Effector memory CD8-positive, alpha-beta T cell (primary cell): ENCODE measurements around the gene NPIPA1.
"Not testable (repeated sequence)": the region's sequence is repeated elsewhere in the genome, so short reads cannot be mapped to it uniquely, and the experiment has no call there.

ENCODE experiments used
- ATAC-seq: fragments of 150-1000 bp; cut with Tn5 transposase; replicated peaks from 2 replicates; pipeline ENCODE4 v1.10.0; 2021; ENCODE audit warnings: mild to moderate bottlenecking, moderate library complexity
- DNase-seq, 3 experiments: peaks; one replicate each; pipeline ENCODE4 v3.0.0; 2021
- H3K27ac Mint-ChIP-seq, 2 donors: one replicate each; pipeline ENCODE4 v1.8.0; 2022; ENCODE audit warnings: mild to moderate bottlenecking in 2 of 2, mixed read lengths in 2 of 2, moderate library complexity in 2 of 2
- H3K27me3 Mint-ChIP-seq, 2 donors: one replicate each; pipeline ENCODE4 v1.8.0; 2022; ENCODE audit warnings: mixed read lengths in 2 of 2
- H3K36me3 Mint-ChIP-seq: one replicate; pipeline ENCODE4 v1.8.0; 2022; ENCODE audit warnings: mild to moderate bottlenecking, moderate library complexity, mixed read lengths; ENCODE audit not compliant: insufficient read depth
- H3K4me1 Mint-ChIP-seq, 2 donors: one replicate each; pipeline ENCODE4 v1.8.0; 2022; ENCODE audit warnings: low read depth in 2 of 2, mixed read lengths in 2 of 2
- H3K4me3 Mint-ChIP-seq, 2 donors: one replicate each; pipeline ENCODE4 v1.8.0; 2022; ENCODE audit warnings: mild to moderate bottlenecking in 2 of 2, mixed read lengths in 2 of 2, moderate library complexity in 2 of 2
- H3K9me3 Mint-ChIP-seq, 2 donors: one replicate each; pipeline ENCODE4 v1.8.0; 2022; ENCODE audit warnings: mixed read lengths in 2 of 2
- total RNA-seq, 9 experiments: gene quantifications; one replicate each; lab custom pipeline; 2026; lab: John Stamatoyannopoulos, UW

NPIPA1 gene
- 3.4 to 9.8 (median 6.6) reads per million in 9 experiments for total RNA-seq

DNA sequence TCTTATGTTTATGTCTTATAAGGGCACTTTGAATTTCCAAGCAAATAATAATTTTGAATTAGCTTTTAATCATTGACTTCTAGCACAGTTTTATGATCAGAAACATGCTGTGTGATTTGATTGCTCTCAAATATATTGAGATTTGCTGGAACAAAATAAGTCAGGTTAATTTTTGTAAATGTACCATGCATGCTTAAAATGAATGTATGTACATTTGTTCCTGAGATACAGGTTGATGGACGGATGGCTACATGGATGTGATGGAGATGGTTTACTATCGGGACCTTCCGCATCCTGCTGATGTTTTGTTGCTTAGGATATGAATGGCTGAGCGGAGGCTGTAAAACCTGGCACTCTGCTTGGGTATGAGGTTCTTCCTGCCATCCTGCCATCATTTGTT is at the start of gene NPIPA1:
TSS of gene NPIPA1 (plus strand) at position 301 of the 400 bp plus-strand sequence. CDS start at position 301, 0 bp downstream.
- not testable (repeated sequence) for ATAC-seq, H3K27me3 Mint-ChIP-seq, H3K4me1 Mint-ChIP-seq

GRCh38 chr16:14892111-14892510 is 45.1 kb upstream of the NPIPA1 start:
- DNase-seq, ATAC-seq, H3K27me3 Mint-ChIP-seq, H3K27ac Mint-ChIP-seq, H3K4me1 Mint-ChIP-seq, H3K4me3 Mint-ChIP-seq, H3K36me3 Mint-ChIP-seq, H3K9me3 Mint-ChIP-seq: not testable (repeated sequence)

More for the DNA sequence above, at the start of gene NPIPA1:
- not testable (repeated sequence) for DNase-seq, H3K9me3 Mint-ChIP-seq, H3K36me3 Mint-ChIP-seq, H3K27ac Mint-ChIP-seq, H3K4me3 Mint-ChIP-seq

DNA sequence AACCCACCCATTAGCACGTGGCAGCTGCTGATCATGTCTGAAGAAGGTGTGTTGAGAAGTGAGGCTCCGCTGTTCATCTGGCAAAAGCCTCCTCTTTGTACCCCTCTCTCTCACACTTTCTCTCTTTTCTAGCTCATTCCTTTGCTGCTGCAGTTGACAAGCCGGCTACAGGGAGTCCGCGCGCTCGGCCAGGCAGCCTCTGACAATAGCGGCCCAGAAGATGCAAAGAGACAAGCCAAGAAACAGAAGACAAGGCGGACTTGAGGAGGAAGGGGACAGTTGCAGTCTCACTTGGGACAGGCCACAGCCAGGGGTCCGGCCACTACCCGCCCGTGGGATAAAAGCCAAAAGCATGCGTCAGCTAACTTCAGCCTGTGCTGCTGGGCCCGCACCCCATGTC is 41.9 kb upstream of the NPIPA1 start:
- H3K36me3 Mint-ChIP-seq, ATAC-seq, H3K27ac Mint-ChIP-seq, H3K4me3 Mint-ChIP-seq, H3K27me3 Mint-ChIP-seq, DNase-seq, H3K9me3 Mint-ChIP-seq, H3K4me1 Mint-ChIP-seq: not testable (repeated sequence)

DNA sequence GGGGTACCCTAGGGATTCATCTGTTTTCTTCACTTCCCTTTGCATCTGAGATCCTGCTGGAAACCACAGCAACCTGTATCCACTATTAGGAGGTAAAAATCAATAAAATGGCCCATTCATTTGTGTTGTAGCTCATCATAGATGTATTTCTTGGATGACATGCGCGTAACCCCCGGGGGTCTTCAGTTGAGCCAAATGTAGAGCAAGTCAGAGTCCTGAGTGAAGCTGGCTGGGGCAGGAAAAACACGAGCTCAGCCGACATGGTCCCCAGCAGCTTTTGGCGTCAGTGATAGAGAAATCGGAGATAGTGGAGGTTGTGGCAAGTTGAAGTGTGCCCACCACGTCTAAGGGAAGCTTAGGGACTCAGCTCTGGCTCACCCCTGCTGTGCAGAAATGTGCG is 41.2 kb upstream of the NPIPA1 start:
- not testable (repeated sequence) for H3K4me3 Mint-ChIP-seq

GRCh38 chr16:14897006-14897664 is 40.1 kb upstream of the NPIPA1 start:
- H3K4me3 Mint-ChIP-seq, H3K4me1 Mint-ChIP-seq, H3K27me3 Mint-ChIP-seq, H3K36me3 Mint-ChIP-seq, H3K9me3 Mint-ChIP-seq, H3K27ac Mint-ChIP-seq, DNase-seq: not testable (repeated sequence)
- ATAC-seq = peak; percentile 61

More for the DNA sequence above, 41.2 kb upstream of the NPIPA1 start:
- not testable (repeated sequence) for DNase-seq, H3K36me3 Mint-ChIP-seq, H3K9me3 Mint-ChIP-seq, H3K27me3 Mint-ChIP-seq, ATAC-seq, H3K4me1 Mint-ChIP-seq, H3K27ac Mint-ChIP-seq

DNA sequence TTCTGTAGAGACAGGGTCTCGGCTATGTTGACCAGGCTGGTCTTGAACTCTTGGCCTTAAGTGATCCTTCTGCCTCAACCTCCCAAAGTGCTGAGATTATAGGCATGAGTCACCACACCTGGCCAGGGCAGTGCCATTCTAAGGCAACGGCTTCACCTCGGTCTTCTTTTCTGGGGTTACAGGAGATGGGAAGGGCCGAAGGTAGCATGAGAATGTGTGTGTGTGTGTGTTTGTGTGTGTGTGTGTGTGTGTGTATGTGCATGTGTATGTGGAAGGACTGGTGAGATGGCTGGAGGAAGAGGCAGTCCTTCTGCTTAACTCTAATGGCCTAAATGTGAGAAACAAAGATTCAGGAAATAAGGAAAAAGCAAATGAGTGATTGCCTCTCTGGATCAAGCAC is 39.1 kb upstream of the NPIPA1 start:
- H3K27me3 Mint-ChIP-seq, H3K36me3 Mint-ChIP-seq, ATAC-seq, H3K4me1 Mint-ChIP-seq, H3K9me3 Mint-ChIP-seq, DNase-seq, H3K4me3 Mint-ChIP-seq: not testable (repeated sequence)
- H3K27ac Mint-ChIP-seq = peak overlapping the region in 1 of 2 donors; percentile 54

DNA sequence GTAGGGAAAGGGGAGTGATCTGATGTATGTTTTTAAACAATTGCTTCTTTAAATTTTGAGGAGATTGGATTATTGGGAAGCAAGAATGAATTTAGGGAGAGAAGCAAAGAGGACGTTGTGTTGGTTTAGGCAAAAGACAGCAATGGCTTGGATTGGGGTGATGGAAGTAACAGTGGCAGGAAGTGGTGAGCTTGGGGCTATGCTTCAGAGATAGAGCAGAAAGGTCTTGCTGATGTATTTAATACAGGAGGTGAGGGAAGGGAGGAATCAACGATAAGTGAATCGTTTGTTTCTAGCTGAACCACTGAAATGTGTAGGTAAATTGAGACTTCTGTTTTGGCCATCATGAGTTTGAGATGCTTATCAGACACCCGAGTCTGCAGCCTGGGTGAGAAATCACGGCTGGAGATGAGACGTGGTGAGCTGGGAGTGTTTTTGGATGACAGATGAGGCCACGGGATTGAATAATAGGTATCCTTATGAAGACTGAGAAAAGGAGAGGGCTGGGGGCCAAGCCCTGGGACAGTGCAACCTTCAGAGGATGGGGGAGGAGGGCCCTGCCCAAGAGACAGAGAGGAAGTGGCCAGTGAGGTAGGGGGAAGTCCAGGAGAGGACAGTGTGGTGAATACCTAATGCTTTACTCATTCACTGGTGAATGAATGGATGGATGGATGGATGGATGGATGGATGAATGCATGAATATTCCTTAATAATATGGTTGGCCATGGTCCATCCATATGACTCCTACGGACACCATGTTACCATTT is 33.9 kb upstream of the NPIPA1 start:
- not testable (repeated sequence) for H3K36me3 Mint-ChIP-seq, DNase-seq, H3K27me3 Mint-ChIP-seq, H3K27ac Mint-ChIP-seq, H3K4me1 Mint-ChIP-seq, H3K9me3 Mint-ChIP-seq
- peak overlapping the region in 1 of 2 donors; percentile 51 for H3K4me3 Mint-ChIP-seq
- peak; percentile 73 for ATAC-seq

GRCh38 chr16:14909744-14910143 is 27.5 kb upstream of the NPIPA1 start:
- not testable (repeated sequence) for H3K4me3 Mint-ChIP-seq, H3K27me3 Mint-ChIP-seq, ATAC-seq

GRCh38 chr16:14910833-14911629 is 26.2 kb upstream of the NPIPA1 start:
- H3K4me3 Mint-ChIP-seq, H3K27me3 Mint-ChIP-seq, DNase-seq, H3K4me1 Mint-ChIP-seq, H3K27ac Mint-ChIP-seq, H3K9me3 Mint-ChIP-seq, H3K36me3 Mint-ChIP-seq: not testable (repeated sequence)
- peak; percentile 91 for ATAC-seq

More at GRCh38 chr16:14909744-14910143, 27.5 kb upstream of the NPIPA1 start:
- not testable (repeated sequence) for H3K27ac Mint-ChIP-seq, DNase-seq, H3K36me3 Mint-ChIP-seq, H3K4me1 Mint-ChIP-seq, H3K9me3 Mint-ChIP-seq

- peak; percentile 38 to 61 (median 53) for DNase-seq
- H3K4me3 Mint-ChIP-seq = peak overlapping the region; percentile 74 to 75
- peak overlapping the region in 1 of 2 donors; percentile 73 for H3K27ac Mint-ChIP-seq
- H3K4me1 Mint-ChIP-seq, H3K27me3 Mint-ChIP-seq, H3K36me3 Mint-ChIP-seq, ATAC-seq, H3K9me3 Mint-ChIP-seq: not testable (repeated sequence)
These were observed 25.3 kb upstream of the NPIPA1 start for GRCh38 chr16:14911954-14912353.

- ATAC-seq, H3K27ac Mint-ChIP-seq, H3K4me3 Mint-ChIP-seq, H3K9me3 Mint-ChIP-seq, H3K4me1 Mint-ChIP-seq, H3K27me3 Mint-ChIP-seq, DNase-seq, H3K36me3 Mint-ChIP-seq: not testable (repeated sequence)
These were observed 24.7 kb upstream of the NPIPA1 start for GRCh38 chr16:14912588-14912987.

DNA sequence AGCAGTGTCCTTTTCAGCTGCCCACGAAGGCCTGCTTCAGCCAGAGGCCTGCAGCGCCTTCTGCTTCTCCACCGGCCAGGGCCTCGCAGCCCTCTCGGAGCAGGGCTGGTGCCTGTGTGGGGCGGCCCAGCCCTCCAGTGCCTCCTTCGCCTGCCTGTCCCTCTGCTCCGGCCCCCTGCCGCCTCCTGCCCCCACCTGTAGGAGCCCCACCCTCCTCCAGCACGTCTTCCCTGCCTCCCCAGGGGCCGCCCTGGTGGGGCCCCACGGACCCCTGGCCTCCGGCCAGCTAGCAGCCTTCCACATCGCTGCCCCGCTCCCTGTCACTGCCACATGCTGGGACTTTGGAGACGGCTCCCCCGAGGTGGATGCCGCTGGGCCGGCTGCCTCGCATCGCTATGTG is 18.7 kb upstream of the NPIPA1 start:
- H3K4me3 Mint-ChIP-seq, H3K27ac Mint-ChIP-seq, H3K4me1 Mint-ChIP-seq, DNase-seq, ATAC-seq, H3K27me3 Mint-ChIP-seq, H3K9me3 Mint-ChIP-seq, H3K36me3 Mint-ChIP-seq: not testable (repeated sequence)

DNA sequence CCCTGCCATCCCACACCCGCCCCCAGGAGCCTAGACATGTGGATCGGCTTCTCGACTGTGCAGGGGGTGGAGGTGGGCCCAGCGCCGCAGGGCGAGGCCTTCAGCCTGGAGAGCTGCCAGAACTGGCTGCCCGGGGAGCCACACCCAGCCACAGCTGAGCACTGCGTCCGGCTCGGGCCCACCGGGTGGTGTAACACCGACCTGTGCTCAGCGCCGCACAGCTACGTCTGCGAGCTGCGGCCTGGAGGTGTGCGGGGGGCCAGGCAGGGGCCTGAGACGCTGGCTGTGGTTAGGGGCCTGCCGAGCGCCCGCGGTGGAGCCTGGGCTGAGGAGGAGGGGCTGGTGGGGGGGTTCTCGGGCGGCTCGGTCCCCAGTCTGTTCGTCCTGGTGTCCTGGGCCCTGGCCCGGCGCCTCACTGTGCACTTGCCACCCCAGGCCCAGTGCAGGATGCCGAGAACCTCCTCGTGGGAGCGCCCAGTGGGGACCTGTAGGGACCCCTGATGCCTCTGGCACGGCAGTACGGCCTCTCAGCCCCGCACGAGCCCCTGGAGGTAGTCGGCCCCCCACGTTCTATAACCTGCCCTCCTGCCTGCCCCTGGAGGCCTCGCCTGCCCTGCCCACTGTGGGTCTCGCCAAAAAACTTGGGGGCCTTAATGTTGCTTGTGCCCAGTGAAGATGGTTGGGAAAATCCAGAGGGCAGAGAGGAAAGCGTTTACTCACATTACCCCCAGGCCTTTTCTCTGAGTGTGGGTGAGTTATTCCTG is 17.2 kb upstream of the NPIPA1 start:
- not testable (repeated sequence) for H3K27me3 Mint-ChIP-seq, H3K4me1 Mint-ChIP-seq, ATAC-seq, H3K27ac Mint-ChIP-seq, H3K4me3 Mint-ChIP-seq, H3K36me3 Mint-ChIP-seq, DNase-seq, H3K9me3 Mint-ChIP-seq
